Mesenteric fat pad (tissue), 1 donor: ENCODE measurements around the gene FBXL2. TPM values are rescaled to one million over a fixed set of nuclear protein-coding genes. Genes with fewer than 3 reads are reported as not detected.
"Not testable (repeated sequence)": the region's sequence is repeated elsewhere in the genome, so short reads cannot be mapped to it uniquely, and the experiment has no call there.

Experiments used
- DNase-seq: peaks from one replicate; pipeline ENCODE4 v3.0.0-alpha.2; 2020; ENCODE audit warnings: low spot score
- total RNA-seq: library from RNA; stranded (reverse); fragmentation: NEBNext Ultra II Directional; extraction: Animal tissue kit (Norgen Biotek cat#: 25700); gene quantifications from one replicate; pipeline ENCODE4 v1.2.1, GENCODE V29; 2021
- donor health status: DM: yes; HTN: yes; CAD: no.

The FBXL2 gene
- total RNA-seq, 1 donor from 2014 or later = 4.9 TPM

DNA sequence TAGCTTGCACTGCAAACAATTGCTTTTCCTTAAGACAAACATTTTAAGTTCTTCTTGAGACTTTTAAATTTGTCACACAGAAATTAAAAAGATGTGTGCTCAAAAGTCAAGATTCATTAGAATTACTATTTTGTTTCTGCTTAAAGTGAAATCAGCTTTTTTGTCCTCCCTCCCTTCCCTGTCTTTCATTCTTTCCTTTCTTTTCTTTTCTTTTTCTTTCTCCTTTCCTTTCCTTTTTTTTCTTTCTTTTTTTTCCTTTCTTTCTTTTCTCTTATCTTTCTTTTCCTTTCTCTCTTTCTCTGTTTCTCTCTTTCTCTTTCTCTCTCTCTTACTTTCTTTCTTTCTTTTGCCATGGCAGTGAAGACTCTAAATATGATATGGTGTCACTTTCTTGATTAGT is 37.8 kb downstream of the FBXL2 start:
- no peak for DNase-seq

GRCh38 chr3:33315826-33316225 is 38.6 kb downstream of the FBXL2 start:
- no peak for DNase-seq

DNA sequence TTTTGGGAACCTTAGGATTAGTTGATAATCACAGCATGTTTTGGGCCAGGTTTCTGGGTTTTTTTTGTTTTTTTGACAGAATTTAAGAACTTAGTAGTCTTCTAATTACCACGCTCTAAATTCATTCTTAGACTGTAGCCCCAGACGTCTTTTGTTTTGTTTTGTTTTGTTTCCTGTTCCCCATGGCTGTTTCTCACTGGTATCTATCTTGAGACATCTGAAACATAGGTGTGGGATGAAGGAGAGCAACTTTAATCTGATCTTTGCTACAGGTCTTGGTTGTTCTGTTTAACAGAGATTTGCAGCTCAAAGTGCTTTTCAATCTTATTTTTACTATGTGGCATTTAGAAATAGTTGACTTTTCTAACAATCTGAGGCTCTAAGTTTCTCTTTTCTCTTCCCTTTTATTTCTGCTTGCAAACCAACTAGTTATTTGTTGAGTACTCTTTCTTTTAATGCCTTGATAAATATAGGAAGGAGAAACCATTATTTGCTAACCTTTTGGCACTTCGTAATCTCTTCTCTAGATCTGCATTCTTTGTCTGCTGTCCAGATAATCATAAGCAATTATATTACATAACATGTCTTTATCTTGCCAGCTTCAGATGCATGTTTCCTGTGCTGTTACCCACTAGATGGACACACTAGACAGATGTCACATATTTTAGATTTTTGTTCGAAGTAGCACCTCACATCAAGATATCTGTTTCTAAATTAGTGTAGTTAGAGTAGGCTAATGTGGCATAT is 40.9 kb downstream of the FBXL2 start:
- DNase-seq = no peak

DNA sequence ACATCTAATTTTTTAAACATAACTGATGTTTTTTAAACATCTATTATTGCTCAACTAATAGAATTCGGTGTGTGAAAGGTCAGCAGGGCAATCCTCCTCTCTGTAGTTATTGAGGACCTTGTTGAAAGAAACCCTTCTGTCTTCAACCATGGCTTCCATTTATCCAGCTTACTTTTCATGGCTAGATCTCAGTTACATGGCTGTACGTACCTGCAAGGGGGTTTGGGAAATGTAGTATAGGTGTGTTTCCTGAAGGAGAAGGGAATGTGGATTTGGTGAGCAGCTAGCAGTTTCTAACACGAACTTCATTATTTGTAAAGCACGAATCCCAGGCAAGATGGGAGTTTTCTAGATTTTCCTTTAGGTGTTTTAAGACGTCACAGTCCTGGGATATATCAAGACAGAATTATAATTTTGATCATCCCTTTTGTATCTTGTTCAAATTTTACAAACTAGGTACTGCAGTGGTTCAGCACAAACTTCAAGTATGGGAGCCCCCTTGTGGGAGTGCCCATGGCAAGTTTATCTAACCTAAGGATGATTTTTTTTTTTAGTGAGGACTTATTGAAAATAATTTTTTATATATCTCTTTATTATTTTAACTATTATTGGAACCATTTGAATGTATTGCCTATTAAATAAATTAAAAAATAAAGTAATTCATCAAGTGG is 41.6 kb downstream of the FBXL2 start:
- no peak for DNase-seq

DNA sequence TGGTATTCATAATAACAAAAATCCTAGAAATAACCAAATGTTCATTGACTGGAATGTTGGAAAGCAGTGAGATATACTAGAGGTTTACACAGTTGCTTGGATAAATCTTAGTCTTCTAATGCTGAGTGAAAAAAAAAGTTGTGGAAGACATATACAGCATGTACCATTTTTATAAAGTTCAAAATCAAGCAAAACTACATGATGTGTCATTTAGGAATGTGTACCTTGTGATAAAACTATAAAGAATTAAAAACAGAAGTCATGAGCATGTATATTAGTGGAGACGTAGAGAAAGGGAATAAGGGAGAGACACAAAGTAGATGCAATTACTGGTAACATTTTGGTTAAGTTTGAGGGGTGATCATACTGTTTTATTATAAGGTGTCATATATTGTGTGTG is 45.2 kb downstream of the FBXL2 start:
- no peak for DNase-seq

GRCh38 chr3:33331414-33331813 is 54.2 kb downstream of the FBXL2 start:
- no peak for DNase-seq

DNA sequence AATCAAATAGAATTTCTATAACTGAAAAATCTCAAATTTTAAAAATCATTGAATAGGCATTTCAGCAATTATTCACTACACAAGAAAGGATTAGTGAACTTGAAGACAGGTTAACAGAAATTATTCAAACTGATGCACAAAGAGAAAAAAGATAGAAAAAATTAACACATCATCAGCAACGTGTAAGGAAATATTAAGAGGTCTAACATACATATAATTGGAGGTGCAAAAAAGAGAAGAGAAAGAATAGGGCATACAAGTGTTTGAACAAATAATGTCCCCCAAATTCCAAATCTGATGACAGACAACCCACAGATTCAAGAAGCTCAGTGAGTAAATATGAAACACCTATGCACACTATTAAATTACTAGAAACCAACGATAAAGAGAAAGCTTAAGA is 57.1 kb downstream of the FBXL2 start:
- no peak for DNase-seq

- DNase-seq = not testable (repeated sequence)
Observed at GRCh38 chr3:33338936-33339465, 61.8 kb downstream of the FBXL2 start.

- DNase-seq = no peak
Observed at GRCh38 chr3:33339758-33340157, 62.5 kb downstream of the FBXL2 start.

DNA sequence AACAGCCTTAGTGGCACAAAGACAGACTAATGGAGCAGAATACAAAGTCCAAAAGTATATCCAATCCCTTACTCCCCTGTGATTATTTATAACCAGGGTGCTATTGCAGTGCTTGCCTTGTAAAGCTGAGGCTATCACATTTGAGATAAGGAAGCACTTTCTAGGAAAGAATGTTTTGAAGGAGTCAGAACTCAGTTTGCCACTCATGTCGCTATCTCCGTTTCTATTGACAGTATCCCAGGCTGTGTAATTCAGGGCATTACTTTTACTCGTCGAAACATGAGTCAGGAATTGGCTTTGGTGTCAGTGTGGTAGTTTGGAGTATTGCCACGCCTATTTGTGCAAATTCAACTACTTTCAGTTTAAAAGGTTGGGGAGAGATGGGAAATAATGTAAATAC is 78.4 kb downstream of the FBXL2 start:
- DNase-seq = no peak

DNA sequence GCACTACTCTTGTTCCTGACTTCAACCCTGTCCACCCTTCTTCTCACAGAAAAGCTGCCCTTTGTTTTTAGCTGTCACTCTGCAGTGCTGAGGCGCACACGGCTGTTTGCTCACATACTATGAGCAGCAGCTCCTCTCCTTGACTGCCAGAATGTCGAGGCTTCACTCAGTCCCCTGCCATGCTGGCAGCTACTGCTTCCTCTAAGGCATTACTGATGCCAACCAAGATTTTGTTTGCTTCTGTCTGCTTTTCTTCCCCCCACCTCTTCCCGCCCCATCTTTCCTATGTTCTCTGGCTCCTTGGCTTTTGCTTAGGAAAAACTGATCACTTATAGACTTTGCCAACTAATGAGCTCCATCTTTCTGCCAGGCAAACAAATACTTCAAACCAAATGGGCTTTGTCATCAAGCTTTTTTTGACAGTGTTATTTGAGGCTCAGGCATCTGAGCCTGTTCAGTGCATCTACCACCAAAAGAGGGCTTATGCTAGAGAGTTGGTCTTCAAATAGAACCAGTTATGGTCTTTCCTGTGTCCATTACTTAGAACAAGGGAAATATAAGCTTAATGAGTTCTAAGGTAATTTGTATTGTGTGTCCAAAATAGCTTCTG is 81.0 kb downstream of the FBXL2 start:
- no peak for DNase-seq

- DNase-seq = no peak
Observed at GRCh38 chr3:33360136-33360825, 83.0 kb downstream of the FBXL2 start.

GRCh38 chr3:33363113-33363800 is 86.0 kb downstream of the FBXL2 start:
- DNase-seq = no peak

- no peak for DNase-seq
Observed at GRCh38 chr3:33364060-33364459, 86.8 kb downstream of the FBXL2 start.

DNA sequence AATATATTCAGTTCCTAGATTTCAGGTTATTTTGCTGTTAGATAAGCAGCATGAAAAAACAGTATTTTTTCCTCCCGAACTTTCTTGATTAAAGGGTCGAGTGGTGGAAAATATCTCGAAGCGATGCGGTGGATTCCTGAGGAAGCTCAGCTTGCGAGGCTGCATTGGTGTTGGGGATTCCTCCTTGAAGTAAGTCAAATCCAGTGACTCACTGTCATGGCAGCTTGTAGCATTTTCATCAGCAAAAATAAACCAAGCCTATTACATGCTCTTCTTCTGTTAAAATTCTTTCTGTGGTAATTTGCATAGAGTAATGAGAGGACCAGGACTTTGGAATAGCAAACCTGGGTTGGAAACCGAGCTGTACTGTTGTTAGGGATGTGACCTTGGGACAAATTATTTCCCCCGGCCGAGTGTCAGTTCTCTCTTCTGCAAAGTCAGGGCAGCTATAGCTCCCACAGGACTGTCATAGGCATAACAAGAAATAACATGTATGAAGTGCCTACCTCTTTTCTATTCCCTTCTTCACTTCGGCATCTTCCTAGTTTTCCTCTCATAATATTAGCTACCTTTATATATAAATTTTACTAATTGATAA is 87.4 kb downstream of the FBXL2 start:
- no peak for DNase-seq

DNA sequence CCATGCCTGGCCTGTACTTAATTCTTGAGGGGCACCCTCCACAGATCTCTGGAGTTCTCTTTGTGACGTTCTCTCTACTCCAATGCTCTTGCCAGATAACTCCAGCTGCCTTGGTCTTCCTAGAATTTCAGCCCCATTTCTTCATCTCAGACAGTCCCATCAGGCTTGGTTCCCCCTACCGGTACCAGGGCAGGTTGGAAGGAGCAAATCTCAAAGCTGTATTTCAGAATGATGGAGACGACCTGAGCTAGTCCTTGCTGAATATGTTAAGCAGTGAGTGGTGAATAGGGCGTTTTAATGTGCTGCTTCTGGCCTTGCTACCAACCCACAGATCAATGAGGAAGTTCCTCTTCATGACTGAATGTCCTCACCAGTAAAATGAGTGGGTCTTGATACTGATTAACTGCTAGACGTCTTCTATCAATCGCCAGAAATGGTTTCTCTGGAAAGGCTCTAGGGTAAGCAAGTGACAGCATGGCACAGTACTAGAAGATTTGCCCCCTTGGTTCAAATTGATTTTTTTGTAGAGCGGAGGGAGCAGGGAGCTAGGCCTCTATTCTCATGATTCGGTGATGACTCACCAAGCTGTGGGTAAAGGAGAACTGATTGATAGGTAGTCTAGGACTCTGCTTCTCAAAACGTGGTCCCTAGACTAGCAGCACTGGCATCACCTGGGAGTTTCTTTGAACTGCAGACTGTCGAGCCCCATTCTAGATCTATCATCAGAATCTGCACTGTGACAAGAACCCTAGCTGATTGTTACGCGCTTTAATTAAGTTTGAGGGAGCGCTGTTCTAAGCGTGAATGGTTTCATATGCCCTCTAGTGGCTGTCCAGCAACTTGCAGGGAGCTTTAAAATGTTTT is 95.2 kb downstream of the FBXL2 start:
- DNase-seq = no peak

DNA sequence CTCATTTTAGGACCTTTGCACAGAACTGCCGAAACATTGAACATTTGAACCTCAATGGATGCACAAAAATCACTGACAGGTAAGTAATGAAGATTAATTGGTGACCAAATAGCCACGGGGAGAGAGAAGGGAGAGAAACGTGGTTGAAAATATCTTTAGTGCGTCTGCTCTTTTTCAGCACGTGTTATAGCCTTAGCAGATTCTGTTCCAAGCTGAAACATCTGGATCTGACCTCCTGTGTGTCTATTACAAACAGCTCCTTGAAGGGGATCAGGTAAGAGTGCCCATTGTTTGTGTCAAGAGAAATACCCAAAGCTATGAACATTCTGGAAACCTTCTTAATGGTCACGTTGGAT is 95.8 kb downstream of the FBXL2 start:
- DNase-seq = no peak

- DNase-seq = no peak
Observed at GRCh38 chr3:33377489-33377888, 100.2 kb downstream of the FBXL2 start.

GRCh38 chr3:33377931-33378330 is 100.7 kb downstream of the FBXL2 start:
- DNase-seq = no peak

GRCh38 chr3:33380653-33381052 is 103.4 kb downstream of the FBXL2 start:
- DNase-seq = no peak
